ENCODE results near the gene SDHA.
"Not testable (repeated sequence)": the region's sequence is repeated elsewhere in the genome, so short reads cannot be mapped to it uniquely, and the experiment has no call there.

The SDHA gene

DNA sequence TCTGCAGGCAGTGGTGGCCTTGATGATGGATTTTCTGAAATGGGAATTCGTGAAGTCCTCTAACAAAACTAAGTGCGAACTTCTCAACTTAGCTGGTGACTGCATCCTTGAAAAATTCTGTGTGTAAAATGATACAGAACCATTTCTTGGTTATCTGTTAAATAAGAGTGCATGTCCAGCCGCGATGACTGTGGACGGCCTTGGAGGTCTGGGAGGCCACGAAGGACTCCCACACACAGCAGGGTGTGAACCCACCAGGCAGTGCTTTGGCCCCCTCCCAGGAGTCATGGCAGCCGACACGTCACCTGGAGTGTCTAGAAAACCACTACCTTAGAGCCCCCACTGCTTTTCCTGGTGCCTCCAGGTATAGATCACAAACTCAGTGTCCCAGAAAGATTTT, 85.6 kb downstream of the SDHA start:
- not testable (repeated sequence) for DNase-seq

DNA sequence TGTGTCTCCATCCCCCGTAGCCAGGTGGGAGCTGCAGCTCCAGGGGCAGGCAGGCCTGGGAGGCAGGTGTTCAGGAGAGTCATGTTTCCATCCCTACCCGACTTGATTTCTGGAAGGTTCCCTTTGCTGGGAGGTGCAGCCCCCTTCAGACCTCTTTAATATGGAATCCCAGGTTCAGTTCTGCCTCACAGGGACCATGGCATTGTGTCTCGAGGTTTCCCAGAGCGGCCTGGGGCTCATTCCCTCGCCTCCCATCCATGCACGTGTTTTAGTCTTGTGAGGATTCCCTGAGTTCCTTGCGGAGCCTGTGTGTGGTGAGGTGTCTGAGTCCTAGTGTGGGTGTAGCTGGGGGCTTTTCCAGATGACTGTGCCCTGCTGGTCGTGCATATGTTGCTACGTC, 86.9 kb downstream of the SDHA start:
- no peak for DNase-seq

DNA sequence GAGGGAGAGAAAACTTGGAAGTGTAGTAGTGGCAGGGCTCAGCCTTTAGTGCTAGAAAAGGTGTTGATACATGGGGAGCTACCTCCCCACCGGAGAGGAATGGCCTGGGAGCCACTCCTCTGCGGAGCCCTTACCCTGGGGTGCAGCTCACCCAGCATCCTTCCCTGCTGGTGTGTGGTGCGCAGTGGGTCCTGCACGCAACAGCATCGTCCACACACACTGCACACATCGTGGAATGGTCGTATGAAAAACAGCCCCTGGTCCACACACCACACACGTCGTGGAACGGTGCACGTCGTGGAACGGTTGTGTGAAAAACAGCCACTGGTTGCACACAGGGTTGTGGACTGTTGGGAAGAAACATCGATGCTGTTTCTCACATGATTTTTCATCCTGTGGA, 87.3 kb downstream of the SDHA start:
- no peak for DNase-seq

- no peak for DNase-seq
These were observed 88.1 kb downstream of the SDHA start for GRCh38 chr5:306011-306805.
